ENCODE data around the gene UQCR11.

GRCh38 chr19:1616396-1616795, 11.1 kb upstream of the UQCR11 start:
- TF ChIP-seq POLR2A (IDR thresholded peaks at IDR 0.05), result no peak
- TF ChIP-seq, protein P1, sequence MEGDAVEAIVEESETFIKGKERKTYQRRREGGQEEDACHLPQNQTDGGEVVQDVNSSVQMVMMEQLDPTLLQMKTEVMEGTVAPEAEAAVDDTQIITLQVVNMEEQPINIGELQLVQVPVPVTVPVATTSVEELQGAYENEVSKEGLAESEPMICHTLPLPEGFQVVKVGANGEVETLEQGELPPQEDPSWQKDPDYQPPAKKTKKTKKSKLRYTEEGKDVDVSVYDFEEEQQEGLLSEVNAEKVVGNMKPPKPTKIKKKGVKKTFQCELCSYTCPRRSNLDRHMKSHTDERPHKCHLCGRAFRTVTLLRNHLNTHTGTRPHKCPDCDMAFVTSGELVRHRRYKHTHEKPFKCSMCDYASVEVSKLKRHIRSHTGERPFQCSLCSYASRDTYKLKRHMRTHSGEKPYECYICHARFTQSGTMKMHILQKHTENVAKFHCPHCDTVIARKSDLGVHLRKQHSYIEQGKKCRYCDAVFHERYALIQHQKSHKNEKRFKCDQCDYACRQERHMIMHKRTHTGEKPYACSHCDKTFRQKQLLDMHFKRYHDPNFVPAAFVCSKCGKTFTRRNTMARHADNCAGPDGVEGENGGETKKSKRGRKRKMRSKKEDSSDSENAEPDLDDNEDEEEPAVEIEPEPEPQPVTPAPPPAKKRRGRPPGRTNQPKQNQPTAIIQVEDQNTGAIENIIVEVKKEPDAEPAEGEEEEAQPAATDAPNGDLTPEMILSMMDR (IDR thresholded peaks at IDR 0.05), result no peak
- peak; percentile 62 for TF ChIP-seq POLR2AphosphoS5 (IDR thresholded peaks at IDR 0.05)
- no peak for TF ChIP-seq EP300 (IDR thresholded peaks at IDR 0.05)

Data from gastroesophageal sphincter (tissue), 3 donors.